Measurements from ENCODE around the gene CXCL5.
"Not testable (repeated sequence)": the region's sequence is repeated elsewhere in the genome, so short reads cannot be mapped to it uniquely, and the experiment has no call there.

CXCL5 gene

GRCh38 chr4:73992050-73992449 is 6.4 kb downstream of the CXCL5 start:
- Mint-ChIP-seq H3K9me3 (peaks cover 4% of the 10 kb centered on the region), H3K27ac (no peak overlapping the region), H3K27me3 (peaks cover 4% of the 10 kb centered on the region), H3K4me3 (no peak overlapping the region), H3K4me1 (ENCODE audit: low read depth) (no peaks in the 10 kb centered on the region), H3K36me3 (ENCODE audit: low read depth) (no peaks in the 10 kb centered on the region)

- peaks cover 4% of the 10 kb centered on the region for H3K9me3 Mint-ChIP-seq
- no peak overlapping the region for H3K4me3 Mint-ChIP-seq
- H3K4me1 Mint-ChIP-seq (ENCODE audit: low read depth): no peaks in the 10 kb centered on the region
- peaks cover 4% of the 10 kb centered on the region for H3K27me3 Mint-ChIP-seq
- H3K27ac Mint-ChIP-seq: no peak overlapping the region
- H3K36me3 Mint-ChIP-seq (ENCODE audit: low read depth): no peaks in the 10 kb centered on the region
Observed at GRCh38 chr4:73991742-73992000, 6.8 kb downstream of the CXCL5 start.

- peaks cover 4% of the 10 kb centered on the region for H3K9me3 Mint-ChIP-seq
- H3K4me1 Mint-ChIP-seq (ENCODE audit: low read depth): no peaks in the 10 kb centered on the region
- peaks cover 4% of the 10 kb centered on the region for H3K27me3 Mint-ChIP-seq
- H3K36me3 Mint-ChIP-seq (ENCODE audit: low read depth): no peaks in the 10 kb centered on the region
- H3K27ac Mint-ChIP-seq: no peak overlapping the region
- no peak overlapping the region for H3K4me3 Mint-ChIP-seq
Observed at GRCh38 chr4:73990988-73991741, 7.3 kb downstream of the CXCL5 start.

GRCh38 chr4:73989928-73990327 is 8.5 kb downstream of the CXCL5 start:
- Mint-ChIP-seq H3K27me3 (peaks cover 4% of the 10 kb centered on the region), H3K4me3 (no peak overlapping the region), H3K9me3 (peaks cover 4% of the 10 kb centered on the region), H3K4me1 (ENCODE audit: low read depth) (no peaks in the 10 kb centered on the region), H3K36me3 (ENCODE audit: low read depth) (no peaks in the 10 kb centered on the region), H3K27ac (no peak overlapping the region)

- Mint-ChIP-seq H3K9me3 (peaks cover 4% of the 10 kb centered on the region), H3K4me1 (ENCODE audit: low read depth) (no peaks in the 10 kb centered on the region), H3K27ac (no peak overlapping the region), H3K27me3 (peaks cover under 1% of the 10 kb centered on the region), H3K36me3 (ENCODE audit: low read depth) (no peaks in the 10 kb centered on the region), H3K4me3 (no peak overlapping the region)
Observed at GRCh38 chr4:73989031-73989430, 9.4 kb downstream of the CXCL5 start.

- H3K4me3 Mint-ChIP-seq: no peak within 1 kb of the TSS
- H3K9me3 Mint-ChIP-seq: peaks cover 4% of the 10 kb centered on the region
Observed at GRCh38 chr4:73988061-73988460, 10.4 kb downstream of the CXCL5 start, which contains the start of gene PPBP. Gene PPBP, minus strand, starts transcription at chr4:73988190. Its CDS starts 87 bp downstream, at chr4:73988103.

GRCh38 chr4:73985528-73985852 is 13.0 kb downstream of the CXCL5 start:
- Mint-ChIP-seq H3K4me1 (ENCODE audit: low read depth) (no peaks in the 10 kb centered on the region), H3K9me3 (peaks cover 4% of the 10 kb centered on the region), H3K27ac (no peak overlapping the region), H3K4me3 (no peak overlapping the region), H3K27me3 (peaks cover 11% of the 10 kb centered on the region), H3K36me3 (ENCODE audit: low read depth) (no peaks in the 10 kb centered on the region)

More at GRCh38 chr4:73988061-73988460, 10.4 kb downstream of the CXCL5 start, which contains the start of gene PPBP:
- H3K27ac Mint-ChIP-seq: no peak within 1 kb of the TSS
- H3K36me3 Mint-ChIP-seq (ENCODE audit: low read depth): no peaks in the 10 kb centered on the region
- no peaks in the 10 kb centered on the region for H3K4me1 Mint-ChIP-seq (ENCODE audit: low read depth)
- no peaks in the 10 kb centered on the region for H3K27me3 Mint-ChIP-seq

GRCh38 chr4:73984736-73985527 is 13.5 kb downstream of the CXCL5 start:
- H3K27ac Mint-ChIP-seq: no peak overlapping the region
- H3K9me3 Mint-ChIP-seq: peaks cover 4% of the 10 kb centered on the region
- no peak overlapping the region for H3K4me3 Mint-ChIP-seq
- peaks cover 11% of the 10 kb centered on the region for H3K27me3 Mint-ChIP-seq
- no peaks in the 10 kb centered on the region for H3K36me3 Mint-ChIP-seq (ENCODE audit: low read depth)
- H3K4me1 Mint-ChIP-seq (ENCODE audit: low read depth): no peaks in the 10 kb centered on the region

- not testable (repeated sequence) for H3K27ac Mint-ChIP-seq; H3K9me3 Mint-ChIP-seq; H3K4me1 Mint-ChIP-seq (ENCODE audit: low read depth); H3K4me3 Mint-ChIP-seq; H3K36me3 Mint-ChIP-seq (ENCODE audit: low read depth)
- peaks cover 11% of the 10 kb centered on the region for H3K27me3 Mint-ChIP-seq
Observed at GRCh38 chr4:73981175-73981574, 17.3 kb downstream of the CXCL5 start.

DNA sequence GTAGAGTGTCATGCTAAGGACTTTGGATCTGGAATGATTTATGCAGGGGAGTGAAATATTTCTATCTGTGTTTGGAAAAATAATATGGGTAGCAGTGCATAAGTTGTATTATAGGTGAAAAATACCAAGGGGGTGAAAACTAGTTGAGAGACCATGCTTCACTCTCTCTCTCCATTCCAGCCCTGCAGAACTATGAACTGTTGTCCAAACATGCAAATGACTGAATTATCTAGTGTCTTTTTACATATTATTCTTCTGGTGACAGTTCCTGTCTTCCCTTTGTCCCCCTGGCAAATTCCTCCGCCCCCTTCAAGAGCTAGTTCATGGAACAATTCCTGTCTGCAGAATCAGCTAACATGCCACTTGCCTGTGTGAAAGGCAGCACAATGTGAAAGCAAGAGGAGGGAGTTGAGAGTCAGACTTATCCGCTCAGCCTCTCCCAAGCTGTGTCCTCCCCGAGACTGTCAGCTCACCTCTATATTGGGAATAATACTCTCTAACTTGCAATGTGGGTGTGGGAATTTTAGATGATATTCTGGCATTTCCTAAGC is 19.0 kb downstream of the CXCL5 start:
- Mint-ChIP-seq H3K9me3 (peaks cover 5% of the 10 kb centered on the region), H3K36me3 (ENCODE audit: low read depth) (no peaks in the 10 kb centered on the region), H3K27me3 (peaks cover 11% of the 10 kb centered on the region), H3K4me3 (no peak overlapping the region), H3K4me1 (ENCODE audit: low read depth) (no peaks in the 10 kb centered on the region), H3K27ac (no peak overlapping the region)

DNA sequence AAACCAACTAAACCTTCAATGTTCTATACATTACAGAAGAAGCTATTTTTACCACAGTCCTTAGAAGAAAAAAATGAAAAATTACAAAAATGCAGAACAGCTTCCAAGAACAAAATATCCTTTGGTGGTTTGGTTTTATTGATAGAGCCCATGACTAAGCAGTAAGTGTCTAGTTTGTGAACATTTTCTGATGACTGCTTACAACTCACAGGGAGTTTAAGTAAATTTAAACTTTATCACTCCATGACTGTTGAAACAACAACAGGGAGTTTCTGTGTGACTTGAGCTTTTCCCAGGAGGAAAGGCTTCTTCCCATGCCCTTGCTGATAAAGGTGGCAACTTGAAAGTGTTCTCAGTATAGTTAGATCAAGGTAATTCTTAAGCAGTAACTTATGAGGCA is 19.6 kb downstream of the CXCL5 start:
- Mint-ChIP-seq H3K27me3 (peaks cover 11% of the 10 kb centered on the region), H3K4me3 (no peak overlapping the region), H3K9me3 (peaks cover 6% of the 10 kb centered on the region), H3K36me3 (ENCODE audit: low read depth) (no peaks in the 10 kb centered on the region), H3K27ac (no peak overlapping the region), H3K4me1 (ENCODE audit: low read depth) (no peaks in the 10 kb centered on the region)

DNA sequence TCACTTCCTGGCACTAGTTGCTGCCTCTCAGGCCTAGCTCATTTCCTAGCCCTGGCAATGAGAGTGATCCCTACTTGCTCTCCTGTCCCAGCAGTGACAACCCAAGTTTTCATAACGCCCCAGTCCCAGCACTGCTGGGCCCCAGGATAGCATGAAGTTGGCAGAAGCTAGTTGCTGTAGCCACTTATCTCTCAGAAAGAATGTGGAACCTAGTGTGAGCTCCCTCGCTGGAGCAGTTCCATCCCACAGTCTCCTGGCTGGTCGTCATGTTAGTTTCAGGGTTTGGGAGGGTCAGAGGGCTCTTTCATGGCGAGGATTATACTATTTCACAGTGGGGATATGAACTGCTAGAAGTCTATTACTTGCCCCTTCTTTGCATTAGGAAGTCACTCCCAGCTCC is 21.8 kb downstream of the CXCL5 start:
- no peaks in the 10 kb centered on the region for H3K4me1 Mint-ChIP-seq (ENCODE audit: low read depth)
- H3K4me3 Mint-ChIP-seq: no peak overlapping the region
- no peaks in the 10 kb centered on the region for H3K36me3 Mint-ChIP-seq (ENCODE audit: low read depth)
- H3K27me3 Mint-ChIP-seq: peaks cover 4% of the 10 kb centered on the region
- H3K27ac Mint-ChIP-seq: no peak overlapping the region
- peaks cover 15% of the 10 kb centered on the region for H3K9me3 Mint-ChIP-seq

- Mint-ChIP-seq H3K27me3 (peaks cover 3% of the 10 kb centered on the region), H3K4me1 (ENCODE audit: low read depth) (no peaks in the 10 kb centered on the region), H3K27ac (no peak overlapping the region), H3K36me3 (ENCODE audit: low read depth) (no peaks in the 10 kb centered on the region), H3K9me3 (peaks cover 19% of the 10 kb centered on the region), H3K4me3 (no peak overlapping the region)
Observed at GRCh38 chr4:73976217-73976616, 22.3 kb downstream of the CXCL5 start.

- Mint-ChIP-seq H3K9me3 (peaks cover 32% of the 10 kb centered on the region), H3K4me3 (no peak overlapping the region), H3K27me3 (no peaks in the 10 kb centered on the region), H3K4me1 (ENCODE audit: low read depth) (no peaks in the 10 kb centered on the region), H3K27ac (no peak overlapping the region), H3K36me3 (ENCODE audit: low read depth) (no peaks in the 10 kb centered on the region)
Observed at GRCh38 chr4:73974352-73974751, 24.1 kb downstream of the CXCL5 start.

- Mint-ChIP-seq H3K27ac (no peak overlapping the region), H3K9me3 (peaks cover 32% of the 10 kb centered on the region), H3K36me3 (ENCODE audit: low read depth) (no peaks in the 10 kb centered on the region), H3K4me1 (ENCODE audit: low read depth) (no peaks in the 10 kb centered on the region), H3K4me3 (no peak overlapping the region), H3K27me3 (no peaks in the 10 kb centered on the region)
Observed at GRCh38 chr4:73970945-73971344, 27.5 kb downstream of the CXCL5 start.
